ENCODE data around the gene SECISBP2L.

SECISBP2L gene

GRCh38 chr15:49038382-49038781 lies 7.9 kb downstream of the SECISBP2L start:
- H3K4me2 ChIP-seq (ENCODE audit: insufficient read depth, low read length), result no peak overlapping the region
- peaks cover 8% of the 10 kb centered on the region for H3K36me3 ChIP-seq (ENCODE audit: insufficient read depth, low read length)
- no peak for DNase-seq
- H3K9me3 ChIP-seq (ENCODE audit: insufficient read depth, low read length, severe bottlenecking), result no peaks in the 10 kb centered on the region
- H3K79me2 ChIP-seq (ENCODE audit: insufficient read depth, low read length), result peaks cover 5% of the 10 kb centered on the region; the same call in 1 of the 2 replicates
- H3K9ac ChIP-seq (ENCODE audit: low read depth, low read length), result no peak overlapping the region
- H3K27me3 ChIP-seq (ENCODE audit: insufficient read depth, low read length, poor library complexity), result no peaks in the 10 kb centered on the region
- H3K4me1 ChIP-seq (ENCODE audit: insufficient read depth, low read length), result no peaks in the 10 kb centered on the region
- no peaks in the 10 kb centered on the region for H4K20me1 ChIP-seq (ENCODE audit: insufficient read depth, low read length)
- no peak for TF ChIP-seq EZH2 (IDR thresholded peaks at IDR 0.05; ENCODE audit: borderline replicate concordance, low read depth, low read length, severe bottlenecking)
- no peak for TF ChIP-seq CTCF (IDR thresholded peaks at IDR 0.05; ENCODE audit: borderline replicate concordance, extremely low read depth, low read length, poor library complexity, severe bottlenecking)
- H3K4me3 ChIP-seq (ENCODE audit: low read depth in 1 of 2, low read length in 2 of 2), result no peak overlapping the region
- H3K27ac ChIP-seq (ENCODE audit: low read length), result no peak overlapping the region
- no peak overlapping the region for H2AFZ ChIP-seq (ENCODE audit: low read depth, low read length)
- ATAC-seq (ENCODE audit: insufficient read depth, low read depth), result no peak

GRCh38 chr15:49037546-49037940 lies 8.7 kb downstream of the SECISBP2L start:
- ATAC-seq (ENCODE audit: insufficient read depth, low read depth) (no peak), DNase-seq (no peak)
- Histone ChIP-seq H3K27me3 (ENCODE audit: insufficient read depth, low read length, poor library complexity) (no peaks in the 10 kb centered on the region), H3K79me2 (ENCODE audit: insufficient read depth, low read length) (peaks cover 5% of the 10 kb centered on the region; the same call in 1 of the 2 replicates), H3K36me3 (ENCODE audit: insufficient read depth, low read length) (peaks cover 8% of the 10 kb centered on the region), H3K27ac (ENCODE audit: low read length) (no peak overlapping the region), H3K4me2 (ENCODE audit: insufficient read depth, low read length) (no peak overlapping the region), H2AFZ (ENCODE audit: low read depth, low read length) (no peak overlapping the region), H3K9me3 (ENCODE audit: insufficient read depth, low read length, severe bottlenecking) (no peaks in the 10 kb centered on the region), H3K4me1 (ENCODE audit: insufficient read depth, low read length) (no peaks in the 10 kb centered on the region), H3K4me3 (ENCODE audit: low read depth in 1 of 2, low read length in 2 of 2) (no peak overlapping the region), H4K20me1 (ENCODE audit: insufficient read depth, low read length) (no peaks in the 10 kb centered on the region), H3K9ac (ENCODE audit: low read depth, low read length) (no peak overlapping the region)
- TF ChIP-seq EZH2 (IDR thresholded peaks at IDR 0.05; ENCODE audit: borderline replicate concordance, low read depth, low read length, severe bottlenecking), result no peak
- TF ChIP-seq CTCF (IDR thresholded peaks at IDR 0.05; ENCODE audit: borderline replicate concordance, extremely low read depth, low read length, poor library complexity, severe bottlenecking), result no peak

GRCh38 chr15:49036650-49037545 lies 9.3 kb downstream of the SECISBP2L start:
- no peak for DNase-seq
- Histone ChIP-seq H2AFZ (ENCODE audit: low read depth, low read length) (no peak overlapping the region), H3K4me2 (ENCODE audit: insufficient read depth, low read length) (no peak overlapping the region)

More at GRCh38 chr15:49036650-49037545, 9.3 kb downstream of the SECISBP2L start:
- TF ChIP-seq EZH2 (IDR thresholded peaks at IDR 0.05; ENCODE audit: borderline replicate concordance, low read depth, low read length, severe bottlenecking) (no peak), CTCF (IDR thresholded peaks at IDR 0.05; ENCODE audit: borderline replicate concordance, extremely low read depth, low read length, poor library complexity, severe bottlenecking) (no peak)
- peaks cover 8% of the 10 kb centered on the region; the same call in 1 of the 2 replicates for H3K36me3 ChIP-seq (ENCODE audit: insufficient read depth, low read length)
- H3K4me1 ChIP-seq (ENCODE audit: insufficient read depth, low read length), result no peaks in the 10 kb centered on the region
- H4K20me1 ChIP-seq (ENCODE audit: insufficient read depth, low read length), result no peaks in the 10 kb centered on the region
- no peak for ATAC-seq (ENCODE audit: insufficient read depth, low read depth)
- H3K9ac ChIP-seq (ENCODE audit: low read depth, low read length), result no peak overlapping the region
- H3K27me3 ChIP-seq (ENCODE audit: insufficient read depth, low read length, poor library complexity), result no peaks in the 10 kb centered on the region
- no peaks in the 10 kb centered on the region for H3K9me3 ChIP-seq (ENCODE audit: insufficient read depth, low read length, severe bottlenecking)
- H3K79me2 ChIP-seq (ENCODE audit: insufficient read depth, low read length), result no peaks in the 10 kb centered on the region; the same call in 1 of the 2 replicates
- H3K4me3 ChIP-seq (ENCODE audit: low read depth in 1 of 2, low read length in 2 of 2), result no peak overlapping the region
- H3K27ac ChIP-seq (ENCODE audit: low read length), result no peak overlapping the region
